IPS DF 19.7 (cell line): ENCODE measurements around the gene KNTC1.
"Not testable (repeated sequence)": the region's sequence is repeated elsewhere in the genome, so short reads cannot be mapped to it uniquely, and the experiment has no call there.

Source experiments
- DNase-seq: peaks from one replicate; pipeline ENCODE4 v3.0.0-alpha.2; 2013; ENCODE audit warnings: low read depth, low spot score

KNTC1 gene

DNA sequence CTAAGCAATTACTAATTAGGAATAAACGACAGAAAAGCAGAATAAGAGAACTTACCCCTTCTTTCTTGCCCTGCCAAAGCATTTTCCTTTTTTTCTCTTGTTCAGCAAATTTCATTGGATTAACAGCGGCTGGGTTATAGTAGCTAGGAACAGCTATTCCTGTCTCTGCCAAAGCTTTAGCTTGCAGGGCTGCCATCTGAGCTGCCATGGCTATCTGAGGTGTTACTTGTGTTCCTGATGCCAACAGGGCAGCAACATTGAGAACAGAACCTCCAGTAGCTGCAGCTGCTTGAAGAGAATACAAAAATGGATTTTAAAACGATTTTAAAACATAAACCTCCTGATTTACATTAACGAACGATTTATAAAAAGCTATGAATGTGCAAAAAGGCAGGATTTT lies 18.9 kb upstream of the KNTC1 start:
- no peak for DNase-seq

DNA sequence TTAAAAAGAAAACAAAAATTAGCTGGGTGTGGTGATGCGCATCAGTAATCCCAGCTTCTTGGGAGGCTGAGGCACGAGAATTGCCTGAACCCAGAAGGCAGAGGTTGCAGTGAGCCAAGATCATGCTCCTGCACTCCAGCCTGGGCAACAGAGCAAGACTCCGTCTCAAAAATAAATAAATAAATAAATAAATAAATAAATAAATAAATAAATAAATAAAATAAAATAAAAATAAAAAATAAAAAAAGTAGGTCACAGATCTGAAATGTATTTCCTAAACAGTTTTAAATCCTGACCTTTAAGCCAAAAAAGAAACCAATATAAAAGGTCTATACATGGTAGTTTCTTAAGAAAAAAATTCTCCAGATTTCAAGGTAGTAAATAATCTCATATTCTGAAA lies 14.0 kb upstream of the KNTC1 start:
- DNase-seq, result not testable (repeated sequence)

GRCh38 chr12:122513660-122514059 lies 13.4 kb upstream of the KNTC1 start:
- DNase-seq, result no peak

- no peak for DNase-seq
Measured at GRCh38 chr12:122515275-122515674, 11.8 kb upstream of the KNTC1 start.

- DNase-seq, result no peak
Measured at GRCh38 chr12:122516544-122517361, 10.3 kb upstream of the KNTC1 start.

DNA sequence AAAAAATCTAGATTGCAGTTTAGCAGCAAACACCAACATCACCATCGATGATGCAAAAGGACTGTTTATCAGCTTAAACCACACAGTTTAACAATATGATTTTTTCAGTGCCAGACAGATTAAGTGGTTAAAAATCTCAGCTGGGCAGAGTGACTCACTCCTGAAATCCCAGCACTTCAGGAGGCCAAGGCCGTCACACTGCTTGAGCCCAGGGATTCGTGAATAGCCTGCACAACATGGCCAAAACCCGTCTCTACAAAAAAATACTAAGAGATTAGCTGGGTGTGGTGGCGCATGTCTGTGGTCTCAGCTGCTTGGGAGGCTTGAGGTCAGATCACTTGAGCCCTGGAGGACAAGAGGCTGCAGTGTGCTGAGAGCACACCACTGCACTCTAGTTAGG lies 9.2 kb upstream of the KNTC1 start:
- no peak for DNase-seq

DNA sequence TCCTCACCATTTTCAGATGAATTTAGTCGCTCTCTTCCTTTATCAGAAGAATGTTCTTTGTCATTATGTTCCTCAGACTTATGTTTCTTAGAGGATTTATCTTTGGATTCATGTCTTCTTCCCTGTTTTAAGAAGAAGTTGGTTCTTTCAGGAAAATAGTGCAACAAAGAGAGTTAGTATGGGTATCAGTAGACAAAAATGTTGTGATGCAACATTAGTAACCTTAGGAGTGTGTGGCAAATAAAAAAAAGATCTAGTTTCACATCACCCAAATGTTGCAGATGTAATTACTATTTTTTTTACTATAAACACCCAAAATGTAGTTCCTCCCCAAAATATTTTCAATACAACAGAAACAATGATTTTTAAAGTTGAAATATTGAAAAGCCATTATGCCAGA lies 8.1 kb upstream of the KNTC1 start:
- DNase-seq, result no peak

DNA sequence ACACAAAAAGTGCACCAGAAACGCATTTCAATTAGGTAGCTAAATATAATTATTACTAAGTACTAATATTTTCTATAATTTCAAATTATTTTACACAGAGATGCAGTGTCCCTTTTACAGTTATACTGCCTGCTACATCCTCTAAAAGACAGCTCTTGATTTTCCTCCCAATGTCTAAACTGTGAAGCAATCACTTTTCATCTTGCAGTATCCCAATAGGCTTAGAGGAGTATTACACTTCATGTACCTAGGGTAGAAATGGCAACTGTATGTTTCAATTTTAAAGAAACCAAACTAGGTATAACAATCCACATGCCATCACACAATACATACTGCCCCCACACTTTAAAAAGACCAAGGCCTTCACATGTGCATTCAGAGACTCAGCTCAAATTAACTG lies 7.6 kb upstream of the KNTC1 start:
- no peak for DNase-seq

DNA sequence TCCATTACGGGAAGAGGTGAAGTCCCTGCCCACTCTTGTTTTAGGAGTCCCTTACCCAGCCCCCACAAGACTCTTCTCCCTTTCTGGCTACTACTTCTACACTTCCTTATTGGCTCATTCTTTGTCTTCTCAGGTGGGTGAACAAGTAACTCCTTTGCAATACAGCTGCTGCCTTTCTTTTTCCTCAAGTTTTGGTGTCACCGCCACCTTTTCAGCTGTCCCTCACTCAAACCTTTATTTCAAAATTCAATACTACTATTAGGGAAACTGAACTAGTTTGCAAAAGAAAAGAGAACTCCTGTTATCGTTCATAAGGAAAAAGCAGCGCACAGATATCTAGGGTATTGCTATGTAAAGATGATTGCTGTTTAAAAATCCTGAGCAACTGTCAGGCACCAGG lies 6.4 kb upstream of the KNTC1 start:
- no peak for DNase-seq

DNA sequence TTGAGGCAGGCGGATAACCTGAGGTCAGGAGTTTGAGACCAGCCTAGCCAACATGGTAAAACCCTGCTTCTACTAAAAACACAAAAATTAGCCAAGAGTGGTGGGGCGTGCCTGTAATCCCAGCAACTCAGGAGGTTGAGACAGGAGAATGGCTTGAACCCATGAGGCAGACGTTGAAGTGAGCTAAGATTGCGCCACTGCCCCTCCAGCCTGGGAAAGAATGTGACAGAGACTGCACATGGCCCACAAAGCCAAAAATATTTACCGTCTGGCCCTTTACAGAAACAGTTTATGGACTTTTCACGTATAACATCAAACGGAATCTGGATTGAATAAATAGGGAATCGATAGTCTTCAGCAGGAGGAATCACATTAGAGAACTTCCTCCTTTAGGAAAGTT lies 3.8 kb upstream of the KNTC1 start:
- no peak for DNase-seq

DNA sequence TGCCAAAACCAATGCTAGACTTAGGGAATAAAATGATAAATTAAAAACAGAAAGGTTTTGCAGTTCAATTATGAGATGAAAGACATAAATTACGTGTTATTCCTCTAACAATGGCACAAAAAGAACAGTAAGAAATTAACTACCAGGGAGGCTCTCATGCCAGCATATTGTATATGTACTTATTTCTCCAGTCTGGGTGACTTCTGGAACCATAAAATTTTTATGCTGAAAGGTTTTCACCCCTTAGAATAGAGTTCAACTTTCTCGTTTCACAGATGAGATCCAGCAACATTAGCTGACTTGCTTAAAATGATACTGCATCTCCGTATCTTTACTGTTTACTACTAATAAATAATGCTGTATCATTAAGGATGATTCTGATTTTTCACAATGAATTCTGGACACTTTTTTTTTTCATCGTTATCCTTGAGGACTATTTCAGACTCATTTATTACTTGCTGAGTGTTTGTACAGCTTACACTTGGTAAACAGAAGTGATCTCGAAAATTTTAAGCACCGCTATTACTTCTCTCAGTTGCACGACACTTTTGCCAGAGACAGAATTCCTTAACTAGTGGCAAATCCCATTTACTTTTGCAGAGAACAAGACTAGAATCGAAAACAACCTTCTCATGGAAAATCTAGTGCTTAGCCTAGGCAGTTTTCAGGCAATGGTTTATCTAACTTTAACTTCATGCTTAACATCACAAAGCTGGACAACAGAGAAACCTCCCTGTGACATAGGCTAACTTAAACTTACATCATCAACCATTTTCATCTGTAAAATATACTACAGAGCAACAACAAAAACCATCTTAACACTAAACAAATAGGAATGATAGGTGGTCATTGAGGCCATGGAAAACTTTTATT lies 3.0 kb upstream of the KNTC1 start:
- no peak for DNase-seq

DNA sequence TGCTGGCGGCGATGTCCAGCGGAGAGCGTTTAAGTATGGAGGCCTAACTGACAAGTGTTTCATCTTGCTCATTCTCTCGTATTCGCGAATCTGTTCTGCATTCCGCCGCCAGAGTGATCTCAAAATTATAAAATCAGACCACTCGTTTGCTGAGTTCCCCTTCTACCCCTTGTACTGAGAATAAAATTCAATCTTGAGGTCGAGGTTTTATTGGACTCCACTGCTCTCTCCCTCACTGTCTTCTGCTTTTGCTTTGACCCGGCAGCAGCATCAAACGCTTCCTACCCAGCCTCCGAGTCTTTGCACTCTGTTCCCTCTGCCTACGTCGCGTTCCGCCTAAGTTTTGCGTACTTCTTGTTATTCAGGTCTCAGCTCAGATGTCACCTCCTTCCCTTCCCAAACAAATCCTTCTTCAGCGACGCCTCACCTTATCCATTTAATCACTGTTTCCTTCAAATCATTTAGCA lies 462 bp downstream of the KNTC1 start:
- no peak for DNase-seq

DNA sequence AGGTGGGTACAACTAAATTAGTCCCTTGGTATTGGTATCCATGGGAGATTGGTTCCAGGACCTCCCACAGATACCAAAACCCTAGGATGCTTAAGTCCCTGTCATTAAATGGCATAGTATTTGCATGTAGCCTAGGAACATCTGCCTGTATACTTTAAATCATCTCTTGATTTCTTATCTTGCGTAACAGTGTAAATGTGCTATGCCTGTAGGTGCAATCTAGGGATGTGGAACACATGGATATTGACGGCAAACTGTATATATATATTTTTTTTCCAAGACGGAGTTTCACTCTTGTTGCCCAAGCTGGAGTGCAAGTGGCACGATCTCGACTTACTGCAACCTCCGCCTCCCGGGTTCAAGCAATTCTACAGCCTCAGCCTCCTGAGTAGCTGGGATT lies 1.5 kb downstream of the KNTC1 start:
- no peak for DNase-seq

GRCh38 chr12:122528992-122529391 lies 1.9 kb downstream of the KNTC1 start:
- DNase-seq, result no peak

- DNase-seq, result no peak
Measured at GRCh38 chr12:122533856-122534255, 6.8 kb downstream of the KNTC1 start.

DNA sequence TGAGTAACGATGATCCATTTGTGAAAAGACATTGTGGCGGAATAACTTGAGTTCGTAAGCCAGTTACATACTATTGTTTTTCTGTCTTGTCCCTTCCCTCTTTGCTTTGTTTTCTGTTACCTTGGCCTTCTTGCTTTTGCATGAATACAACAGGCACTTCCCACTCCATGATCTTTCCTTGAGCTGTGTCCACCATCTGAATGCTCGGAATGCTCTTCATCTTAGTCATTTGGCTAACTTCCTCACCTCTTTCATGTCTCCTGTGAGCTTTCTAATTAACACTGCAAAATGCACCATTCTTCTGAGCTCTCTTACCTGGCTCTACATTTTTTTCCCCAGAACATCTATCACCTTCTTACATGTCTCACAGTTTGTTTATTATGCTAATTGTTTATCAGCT lies 10.0 kb downstream of the KNTC1 start:
- no peak for DNase-seq

- DNase-seq, result no peak
Measured at GRCh38 chr12:122538496-122538895, 11.4 kb downstream of the KNTC1 start.

GRCh38 chr12:122544537-122544936 lies 17.5 kb downstream of the KNTC1 start:
- DNase-seq, result no peak

GRCh38 chr12:122545855-122546254 lies 18.8 kb downstream of the KNTC1 start:
- no peak for DNase-seq

- DNase-seq, result no peak
Measured at GRCh38 chr12:122547330-122547729, 20.3 kb downstream of the KNTC1 start.

GRCh38 chr12:122558745-122559641 lies 31.9 kb downstream of the KNTC1 start:
- no peak for DNase-seq

DNA sequence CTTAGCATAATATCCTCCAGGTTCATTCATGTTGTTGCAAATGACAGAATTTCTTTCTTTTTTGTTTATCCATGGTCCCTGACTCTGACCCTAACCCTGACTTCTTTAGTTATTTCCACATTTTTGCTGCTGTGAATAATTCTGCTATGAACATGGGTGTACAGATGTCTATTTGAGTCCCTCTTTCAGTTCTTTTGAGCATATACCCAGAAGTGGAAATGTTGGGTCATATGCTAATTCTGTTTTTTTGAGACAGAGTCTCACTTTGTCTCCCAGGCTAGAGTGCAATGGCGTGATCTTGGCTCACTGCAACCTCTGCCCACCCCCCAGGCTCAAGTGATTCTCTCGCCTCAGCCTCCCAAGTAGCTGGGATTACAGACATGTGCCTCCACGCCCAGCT lies 33.1 kb downstream of the KNTC1 start:
- no peak for DNase-seq
